HepG2 (cell line): ENCODE data around the gene BRIP1. TPM values are rescaled to one million over a fixed set of nuclear protein-coding genes. Genes with fewer than 3 reads are reported as not detected.

Experiments
- ATAC-seq: fragments of 200-7000 bp; cut with Tn5 transposase; 3 replicates; pipeline ENCODE4 v1.9.1; 2020; ENCODE audit warnings: mild to moderate bottlenecking, moderate library complexity
- BruUV-seq: library from RNA; stranded (reverse); fragments of 400-500 nt; replicated peaks from 2 replicates; lab custom pipeline; 2021; lab: Mats Ljungman, UMichigan
- CTCF ChIA-PET: fragments of 300-600 bp; formaldehyde crosslinking; extraction: SDS; loops from one replicate; lab custom pipeline; 2021; ENCODE audit warnings: low total read pairs, inconsistent platforms, low intra/inter-chr PET ratio; lab: Yijun Ruan, JAX
- POLR2A ChIA-PET: fragments of 350-600 bp; sonication (Branson Sonifier 250); formaldehyde crosslinking; loops from one replicate; lab custom pipeline; 2020; ENCODE audit warnings: antibody characterized with exemption, inconsistent platforms; lab: Yijun Ruan, JAX
- DNase-seq: peaks from one replicate; pipeline ENCODE4 v3.0.0-alpha.2; 2015; ENCODE audit warnings: low spot score
- FAIRE-seq: peaks from 3 replicates; lab custom pipeline; 2011; peaks lifted over from hg19 to GRCh38; lab: Jason Lieb, UNC
- H2AFZ ChIP-seq: one replicate; pipeline ENCODE4 v1.6.1; 2011; ENCODE audit warnings: low read length, inconsistent platforms
- H3K27ac ChIP-seq: fragments of 300-600 bp; 3 replicates; pipeline ENCODE4 v1.8.0; 2011; ENCODE audit warnings: mixed run types, mild to moderate bottlenecking, mixed read lengths, low read length, inconsistent platforms; ENCODE audit not compliant: insufficient read depth; ENCODE audit errors: extremely low read length
- H3K27me3 ChIP-seq, 2 experiments: fragments of 200-600 bp in 1 of 2; 2 replicates in 1 of 2; 3 replicates in 1 of 2; pipeline versions ENCODE4 v1.6.0 to v1.8.0; 2011; ENCODE audit warnings: low read length in 2 of 2, mild to moderate bottlenecking in 2 of 2, moderate library complexity in 2 of 2, inconsistent platforms in 1 of 2; ENCODE audit not compliant: insufficient read depth in 2 of 2, control insufficient read depth in 1 of 2
- H3K36me3 ChIP-seq, 2 experiments: fragments of 200-600 bp in 1 of 2; replicated peaks in 1 of 2; 2 replicates in 1 of 2; 3 replicates in 1 of 2; pipeline versions ENCODE4 v1.5.1 to v1.8.0; 2011; ENCODE audit warnings: low read length in 2 of 2, inconsistent platforms in 1 of 2; ENCODE audit not compliant: insufficient read depth in 2 of 2, control insufficient read depth in 1 of 2
- H3K4me1 ChIP-seq: 2 replicates; pipeline ENCODE4 v1.5.1; 2012; ENCODE audit warnings: low read length, inconsistent platforms; ENCODE audit not compliant: insufficient read depth
- H3K4me2 ChIP-seq: 2 replicates; pipeline ENCODE4 v1.6.0; 2011; ENCODE audit warnings: low read depth, low read length, inconsistent platforms
- H3K4me3 ChIP-seq, 3 experiments: fragments of 200-600 bp in 1 of 3; sonication (generic), shearing (Covaris generic) in 1 of 3; replicated peaks in 1 of 3; 2 replicates each; pipeline ENCODE4 v1.5.1; 2011 to 2016; ENCODE audit warnings: low read length in 3 of 3, inconsistent platforms in 2 of 3, low read depth in 2 of 3, mild to moderate bottlenecking in 2 of 3, control low read depth in 1 of 3, mixed read lengths in 1 of 3; ENCODE audit not compliant: insufficient read depth in 1 of 3
- H3K79me2 ChIP-seq: one replicate; pipeline ENCODE4 v1.6.1; 2011; ENCODE audit warnings: low read length, inconsistent platforms; ENCODE audit not compliant: insufficient read depth
- H3K9ac ChIP-seq: 2 replicates; pipeline ENCODE4 v1.6.0; 2011; ENCODE audit warnings: mild to moderate bottlenecking, low read depth, low read length, inconsistent platforms; ENCODE audit not compliant: insufficient read depth
- H3K9me3 ChIP-seq: 2 replicates; pipeline ENCODE4 v1.5.1; 2012; ENCODE audit warnings: mild to moderate bottlenecking, low read length
- H4K20me1 ChIP-seq: 2 replicates; pipeline ENCODE4 v1.6.0; 2011; ENCODE audit warnings: inconsistent platforms, mild to moderate bottlenecking, low read length, moderate library complexity; ENCODE audit not compliant: insufficient read depth
- ARHGAP35 ChIP-seq: sonication (generic); formaldehyde crosslinking; IDR thresholded peaks from 2 replicates; pipeline ENCODE4 v1.9.0; 2022; ENCODE audit warnings: mild to moderate bottlenecking, inconsistent platforms, moderate library complexity, missing genetic modification reagents, borderline replicate concordance
- E2F1 ChIP-seq: sonication (generic); formaldehyde crosslinking; IDR thresholded peaks from 2 replicates; pipeline ENCODE4 v1.5.0; 2020; ENCODE audit warnings: missing genetic modification reagents
- EZH2 ChIP-seq: conservative IDR thresholded peaks from 2 replicates; pipeline ENCODE4 v1.6.1; 2012; ENCODE audit warnings: mild to moderate bottlenecking, low read depth, low read length, moderate library complexity
- FOXA3 ChIP-seq: IDR thresholded peaks from 2 replicates; pipeline ENCODE4 v1.6.1; 2016; ENCODE audit warnings: missing genetic modification reagents, missing compliant biosample characterization
- FOXK2 ChIP-seq: fragments of 450-650 bp; IDR thresholded peaks from 2 replicates; pipeline ENCODE4 v1.6.1; 2016
- GMEB2 ChIP-seq: IDR thresholded peaks from 2 replicates; pipeline ENCODE4 v1.6.1; 2016; ENCODE audit warnings: missing biosample characterization, missing genetic modification reagents, low read depth
- MAFG ChIP-seq: sonication (generic); formaldehyde crosslinking; IDR thresholded peaks from 2 replicates; pipeline ENCODE4 v1.5.1; 2020; ENCODE audit warnings: mild to moderate bottlenecking, missing genetic modification reagents
- MEIS2 ChIP-seq: sonication (generic); formaldehyde crosslinking; IDR thresholded peaks from 2 replicates; pipeline ENCODE4 v1.9.0; 2021; ENCODE audit warnings: mild to moderate bottlenecking, missing genetic modification reagents
- SIN3B ChIP-seq: fragments of 150-350 bp; IDR thresholded peaks from 2 replicates; pipeline ENCODE4 v1.6.1; 2014; ENCODE audit warnings: low read length
- SP140L ChIP-seq: sonication (generic); formaldehyde crosslinking; IDR thresholded peaks from 2 replicates; pipeline ENCODE4 v1.4.0; 2020; ENCODE audit warnings: missing genetic modification reagents, borderline replicate concordance
- TCF12 ChIP-seq, 2 experiments: fragments of 450-650 bp in 1 of 2; sonication (generic) in 1 of 2; formaldehyde crosslinking in 1 of 2; IDR thresholded peaks; 2 replicates each; pipeline versions ENCODE4 v1.6.1 to v1.8.0; 2017 to 2022; ENCODE audit warnings: antibody characterized with exemption in 1 of 2, mild to moderate bottlenecking in 1 of 2, missing genetic modification reagents in 1 of 2, moderate library complexity in 1 of 2
- TFDP1 ChIP-seq: IDR thresholded peaks from 2 replicates; pipeline ENCODE4 v1.6.1; 2016; ENCODE audit warnings: missing compliant biosample characterization, missing genetic modification reagents, borderline replicate concordance
- ZFP36L1 ChIP-seq: sonication (generic); formaldehyde crosslinking; IDR thresholded peaks from 2 replicates; pipeline ENCODE4 v1.8.0; 2022; ENCODE audit warnings: mild to moderate bottlenecking, missing genetic modification reagents, moderate library complexity
- ZNF160 ChIP-seq: sonication (generic); formaldehyde crosslinking; IDR thresholded peaks from 2 replicates; pipeline ENCODE4 v1.8.0; 2022; ENCODE audit warnings: mild to moderate bottlenecking, inconsistent platforms, missing genetic modification reagents
- ZNF292 ChIP-seq: sonication (generic); formaldehyde crosslinking; IDR thresholded peaks from 2 replicates; pipeline ENCODE4 v1.8.1; 2022; ENCODE audit warnings: mild to moderate bottlenecking, low read depth, missing genetic modification reagents, borderline replicate concordance
- ZXDC ChIP-seq: sonication (generic); formaldehyde crosslinking; IDR thresholded peaks from 2 replicates; pipeline ENCODE4 v1.5.0; 2020; ENCODE audit warnings: mild to moderate bottlenecking, missing genetic modification reagents
- WGBS: methylation state at CpG from one replicate; pipeline ENCODE4 v1.1.6; 2017; ENCODE audit warnings: low lambda C conversion rate; 5-methylcytosine and 5-hydroxymethylcytosine counted together
- in situ Hi-C: cut with HindIII; loops from 2 replicates; pipeline ENCODE4 v1.10.0; 2017; ENCODE audit warnings: low pct_unique_long_range_greater_than_20kb; ENCODE audit not compliant: extremely low pct_ligation_motif_present
- intact Hi-C: fragments of 100-400 bp; cut with micrococcal nuclease; formaldehyde crosslinking; loops from one replicate; pipeline ENCODE4 v1.10.0; 2022; ENCODE audit not compliant: unreplicated experiment
- polyA plus RNA-seq, 8 experiments: library from polyadenylated mRNA; depleted of rRNA in 3 of 8; stranded (reverse) in 7 of 8; unstranded in 1 of 8; fragments of >200 nt; fragmentation: Illumina TruSeq in 4 of 8; extraction: Trizol in 4 of 8; gene quantifications; 2 replicates each; pipeline versions ENCODE4 v1.2.1 to v1.2.3, GENCODE V29; 2011 to 2016; ENCODE audit warnings: low read depth in 4 of 8, missing spikeins in 1 of 8, mixed read lengths in 1 of 8; ENCODE audit not compliant: insufficient read depth in 1 of 8
- total RNA-seq, 5 experiments: library from RNA; depleted of rRNA; stranded (reverse); fragments of >200 nt; fragmentation: Illumina TruSeq; extraction: Trizol; gene quantifications; 2 replicates each; pipeline ENCODE4 v1.2.3, GENCODE V29; 2016; ENCODE audit warnings: low read depth in 1 of 5
- TF ChIP-seq, protein P1 (sequence below): sonication (generic); formaldehyde crosslinking; IDR thresholded peaks from 2 replicates; pipeline ENCODE4 v1.4.0; 2020; ENCODE audit warnings: mild to moderate bottlenecking, missing genetic modification reagents

The BRIP1 gene
- total and polyA plus RNA-seq, 2 of the 13 experiments (the other 11 are each of a cell fraction or from before 2014, with no cell fraction given): 3.8 to 27.7 TPM

DNA sequence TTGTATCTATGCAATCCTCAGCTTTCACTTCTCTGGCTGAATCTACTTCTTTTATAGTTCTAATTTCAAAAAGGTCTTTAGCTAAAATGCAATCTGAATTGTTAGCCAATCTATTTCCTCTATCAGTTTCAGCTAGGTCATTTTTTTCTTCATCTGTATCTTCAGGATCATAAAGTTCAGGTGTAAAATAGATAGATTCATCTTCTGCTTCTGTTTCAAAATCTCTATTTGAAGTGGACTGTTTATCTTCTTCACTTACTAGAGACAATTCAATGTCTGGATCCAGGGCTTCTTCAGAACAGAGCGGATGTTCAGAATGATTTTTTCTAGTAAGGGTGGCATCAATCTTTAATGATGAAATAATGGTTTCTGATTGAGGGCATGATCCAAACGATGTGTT lies 179.9 kb downstream of the BRIP1 start:
- Histone ChIP-seq H3K4me2 (no peak overlapping the region), H3K4me3 (no peak overlapping the region), H3K9me3 (no peaks in the 10 kb centered on the region), H2AFZ (no peak overlapping the region), H3K27ac (no peak overlapping the region), H4K20me1 (no peaks in the 10 kb centered on the region), H3K79me2 (no peaks in the 10 kb centered on the region), H3K36me3 (peaks cover 0 to 4% of the 10 kb centered on the region in 2 experiments; a peak in 4 of 5 replicates), H3K4me1 (no peaks in the 10 kb centered on the region), H3K27me3 (no peaks in the 10 kb centered on the region), H3K9ac (no peak overlapping the region)
- ChIA-PET CTCF (no interaction called here), POLR2A (interaction anchor here (2.3 kb wide), 1 partner anchor 10 kb away, joined by 6 read pairs; no protein-coding TSS in a partner anchor)
- DNase-seq (no peak), ATAC-seq (no peak), FAIRE-seq (no peak)
- intact Hi-C loops (no loop called here), in situ Hi-C loops (no loop called here)
- WGBS: 78% methylated on average over 2 of the region's 2 CpGs
- BruUV-seq: no TSS peak
- TF ChIP-seq ZNF292 (CRISPR knock-in tag) (no peak), FOXK2 (no peak), TFDP1 (no peak), ARHGAP35 (CRISPR knock-in tag) (no peak), MAFG (CRISPR knock-in tag) (no peak), TCF12 (IDR thresholded peaks at IDR 0.05) (no peak), TCF12 (CRISPR knock-in tag; IDR thresholded peaks at IDR 0.05) (no peak), ZNF160 (CRISPR knock-in tag) (no peak), ZFP36L1 (CRISPR knock-in tag) (no peak), EZH2 (no peak), SP140L (no peak), SIN3B (no peak), MEIS2 (CRISPR knock-in tag) (no peak), FOXA3 (CRISPR knock-in tag) (no peak), E2F1 (CRISPR knock-in tag) (no peak), ZXDC (no peak), GMEB2 (CRISPR knock-in tag) (no peak)
- TF ChIP-seq, protein P1, sequence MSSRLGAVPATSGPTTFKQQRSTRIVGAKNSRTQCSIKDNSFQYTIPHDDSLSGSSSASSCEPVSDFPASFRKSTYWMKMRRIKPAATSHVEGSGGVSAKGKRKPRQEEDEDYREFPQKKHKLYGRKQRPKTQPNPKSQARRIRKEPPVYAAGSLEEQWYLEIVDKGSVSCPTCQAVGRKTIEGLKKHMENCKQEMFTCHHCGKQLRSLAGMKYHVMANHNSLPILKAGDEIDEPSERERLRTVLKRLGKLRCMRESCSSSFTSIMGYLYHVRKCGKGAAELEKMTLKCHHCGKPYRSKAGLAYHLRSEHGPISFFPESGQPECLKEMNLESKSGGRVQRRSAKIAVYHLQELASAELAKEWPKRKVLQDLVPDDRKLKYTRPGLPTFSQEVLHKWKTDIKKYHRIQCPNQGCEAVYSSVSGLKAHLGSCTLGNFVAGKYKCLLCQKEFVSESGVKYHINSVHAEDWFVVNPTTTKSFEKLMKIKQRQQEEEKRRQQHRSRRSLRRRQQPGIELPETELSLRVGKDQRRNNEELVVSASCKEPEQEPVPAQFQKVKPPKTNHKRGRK (CRISPR knock-in tag): no peak
